SK-N-SH (cell line): Measurements from ENCODE around the gene STK40.

Experiments
- CHD2 ChIP-seq: fragments of 150-350 bp; IDR thresholded peaks from 2 replicates; pipeline ENCODE4 v1.6.1; 2018; ENCODE audit warnings: low read length; ENCODE audit not compliant: partially characterized antibody
- FOXJ3 ChIP-seq: sonication (generic); formaldehyde crosslinking; IDR thresholded peaks from 2 replicates; pipeline ENCODE4 v1.5.1; 2020; ENCODE audit warnings: mild to moderate bottlenecking, missing genetic modification reagents
- GATA2 ChIP-seq: sonication (generic); formaldehyde crosslinking; IDR thresholded peaks from 2 replicates; pipeline ENCODE4 v1.5.0; 2020; ENCODE audit warnings: mild to moderate bottlenecking, missing genetic modification reagents
- NRF1 ChIP-seq: IDR thresholded peaks from 2 replicates; pipeline ENCODE4 v1.6.1; 2012; ENCODE audit warnings: low read depth, mild to moderate bottlenecking, low read length
- POLR2AphosphoS5 ChIP-seq: IDR thresholded peaks from 2 replicates; pipeline ENCODE4 v1.6.1; 2012; ENCODE audit warnings: low read depth, low read length
- RFX5 ChIP-seq: IDR thresholded peaks from 2 replicates; pipeline ENCODE4 v1.6.1; 2012; ENCODE audit warnings: mild to moderate bottlenecking, improper control_type of control experiment, low read length
- SIN3A ChIP-seq: IDR thresholded peaks from 2 replicates; pipeline ENCODE4 v1.6.1; 2012; ENCODE audit warnings: low read depth, mild to moderate bottlenecking, low read length, moderate library complexity, borderline replicate concordance
- USF2 ChIP-seq: fragments of 150-350 bp; IDR thresholded peaks from 2 replicates; pipeline ENCODE4 v1.6.1; 2017; ENCODE audit warnings: antibody characterized with exemption, low read length, low read depth, borderline replicate concordance
- YY1 ChIP-seq: IDR thresholded peaks from 2 replicates; pipeline ENCODE4 v1.4.0; 2012; ENCODE audit warnings: low read depth, mild to moderate bottlenecking
- TF ChIP-seq, protein P1 (sequence below): fragments of 200-600 bp; sonication (generic); IDR thresholded peaks from 2 replicates; pipeline ENCODE4 v1.6.1; 2017; ENCODE audit warnings: antibody characterized with exemption, mild to moderate bottlenecking, moderate library complexity
- TF ChIP-seq, protein P2 (sequence below): IDR thresholded peaks from 2 replicates; pipeline ENCODE4 v1.4.0; 2012; ENCODE audit warnings: low read depth, borderline replicate concordance

- TF ChIP-seq, protein P1, sequence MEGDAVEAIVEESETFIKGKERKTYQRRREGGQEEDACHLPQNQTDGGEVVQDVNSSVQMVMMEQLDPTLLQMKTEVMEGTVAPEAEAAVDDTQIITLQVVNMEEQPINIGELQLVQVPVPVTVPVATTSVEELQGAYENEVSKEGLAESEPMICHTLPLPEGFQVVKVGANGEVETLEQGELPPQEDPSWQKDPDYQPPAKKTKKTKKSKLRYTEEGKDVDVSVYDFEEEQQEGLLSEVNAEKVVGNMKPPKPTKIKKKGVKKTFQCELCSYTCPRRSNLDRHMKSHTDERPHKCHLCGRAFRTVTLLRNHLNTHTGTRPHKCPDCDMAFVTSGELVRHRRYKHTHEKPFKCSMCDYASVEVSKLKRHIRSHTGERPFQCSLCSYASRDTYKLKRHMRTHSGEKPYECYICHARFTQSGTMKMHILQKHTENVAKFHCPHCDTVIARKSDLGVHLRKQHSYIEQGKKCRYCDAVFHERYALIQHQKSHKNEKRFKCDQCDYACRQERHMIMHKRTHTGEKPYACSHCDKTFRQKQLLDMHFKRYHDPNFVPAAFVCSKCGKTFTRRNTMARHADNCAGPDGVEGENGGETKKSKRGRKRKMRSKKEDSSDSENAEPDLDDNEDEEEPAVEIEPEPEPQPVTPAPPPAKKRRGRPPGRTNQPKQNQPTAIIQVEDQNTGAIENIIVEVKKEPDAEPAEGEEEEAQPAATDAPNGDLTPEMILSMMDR: no peak
- no peak for TF ChIP-seq CHD2
- no peak for TF ChIP-seq POLR2AphosphoS5
- TF ChIP-seq YY1: no peak
- no peak for TF ChIP-seq USF2
- TF ChIP-seq RFX5: no peak
- TF ChIP-seq NRF1: no peak
- TF ChIP-seq GATA2 (CRISPR knock-in tag): no peak
- TF ChIP-seq, protein P2, sequence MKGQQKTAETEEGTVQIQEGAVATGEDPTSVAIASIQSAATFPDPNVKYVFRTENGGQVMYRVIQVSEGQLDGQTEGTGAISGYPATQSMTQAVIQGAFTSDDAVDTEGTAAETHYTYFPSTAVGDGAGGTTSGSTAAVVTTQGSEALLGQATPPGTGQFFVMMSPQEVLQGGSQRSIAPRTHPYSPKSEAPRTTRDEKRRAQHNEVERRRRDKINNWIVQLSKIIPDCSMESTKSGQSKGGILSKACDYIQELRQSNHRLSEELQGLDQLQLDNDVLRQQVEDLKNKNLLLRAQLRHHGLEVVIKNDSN: no peak
- no peak for TF ChIP-seq FOXJ3 (CRISPR knock-in tag)
- TF ChIP-seq SIN3A: no peak
These were observed 46.9 kb upstream of the STK40 start for GRCh38 chr1:36432616-36433015.
